Vagina (tissue), 2 donors: ENCODE data around the gene WDR20. TPM values are rescaled to one million over a fixed set of nuclear protein-coding genes. Genes with fewer than 3 reads are reported as not detected.

Experiments
- DNase-seq, 2 donors: peaks; one replicate each; pipeline ENCODE4 v3.0.0-alpha.2; 2017; ENCODE audit errors: extremely low spot score in 2 of 2
- H3K27ac ChIP-seq: fragments of 200-600 bp; sonication (generic); one replicate; pipeline ENCODE4 v1.5.1; 2019
- H3K27me3 ChIP-seq: fragments of 200-600 bp; sonication (generic); one replicate; pipeline ENCODE4 v1.5.1; 2019
- H3K36me3 ChIP-seq, 2 donors: fragments of 200-600 bp; sonication (generic); one replicate each; pipeline ENCODE4 v1.5.1; 2017 to 2019
- H3K4me1 ChIP-seq: fragments of 200-600 bp; sonication (generic); one replicate; pipeline ENCODE4 v1.5.1; 2019
- H3K4me3 ChIP-seq, 2 donors: fragments of 200-600 bp; sonication (generic); 1 replicate in 1 of 2; 2 replicates in 1 of 2; pipeline ENCODE4 v1.5.1; 2016 to 2019
- H3K9me3 ChIP-seq: fragments of 200-600 bp; sonication (generic); one replicate; pipeline ENCODE4 v1.5.1; 2019
- POLR2A ChIP-seq, 2 donors: fragments of 450-650 bp; IDR thresholded peaks; one replicate each; pipeline ENCODE4 v1.6.1; 2017; ENCODE audit warnings: antibody characterized with exemption in 2 of 2, mild to moderate bottlenecking in 2 of 2, moderate library complexity in 2 of 2
- POLR2AphosphoS5 ChIP-seq, 2 donors: sonication (generic); formaldehyde crosslinking; IDR thresholded peaks; one replicate each; pipeline ENCODE4 v1.9.0; 2017; ENCODE audit warnings: antibody characterized with exemption in 2 of 2, mild to moderate bottlenecking in 2 of 2, low read depth in 1 of 2; ENCODE audit not compliant: insufficient read depth in 1 of 2
- intact Hi-C: fragments of 100-400 bp; cut with DNase I; formaldehyde crosslinking; loops from one replicate; pipeline ENCODE4 v1.15.1; 2023
- total RNA-seq: library from RNA; depleted of rRNA; stranded (reverse); fragments of >200 nt; gene quantifications from one replicate; pipeline ENCODE4 v1.2.3, GENCODE V29; 2016
- TF ChIP-seq, protein P1 (sequence below), 3 experiments: fragments of 450-650 bp in 2 of 3; fragments of 200-600 bp in 1 of 3; sonication (generic) in 1 of 3; IDR thresholded peaks; one replicate each; pipeline ENCODE4 v1.5.1; 2017 to 2019; ENCODE audit warnings: antibody characterized with exemption in 3 of 3, mild to moderate bottlenecking in 2 of 3, moderate library complexity in 2 of 3

The WDR20 gene
- total RNA-seq, 1 donor from 2014 or later: 24.8 TPM

DNA sequence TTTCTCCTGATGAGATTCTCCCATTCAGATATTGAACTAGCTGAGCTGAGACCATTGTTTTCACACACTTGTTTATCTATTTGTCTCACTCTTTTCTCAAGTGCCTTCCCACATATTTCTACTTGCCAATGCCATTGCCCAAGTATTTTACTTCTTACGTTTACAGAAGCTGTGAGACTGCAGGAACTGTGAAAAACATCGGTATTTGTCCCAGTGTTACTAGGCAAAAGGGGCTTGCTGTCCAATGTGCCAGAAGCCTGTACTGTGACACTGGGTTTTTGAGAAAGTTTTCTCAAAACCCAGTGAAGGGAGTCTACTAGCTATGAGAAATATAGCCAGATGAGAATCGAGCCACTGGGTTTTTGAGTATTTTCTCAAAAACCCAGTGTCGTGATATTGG lies 37.5 kb downstream of the WDR20 start:
- Histone ChIP-seq H3K27ac (no peak overlapping the region), H3K27me3 (no peaks in the 10 kb centered on the region), H3K36me3 (no peaks in the 10 kb centered on the region), H3K4me1 (peaks cover 30% of the 10 kb centered on the region), H3K9me3 (no peaks in the 10 kb centered on the region), H3K4me3 (no peak overlapping the region)
- intact Hi-C loops: no loop called here
- TF ChIP-seq, protein P1, sequence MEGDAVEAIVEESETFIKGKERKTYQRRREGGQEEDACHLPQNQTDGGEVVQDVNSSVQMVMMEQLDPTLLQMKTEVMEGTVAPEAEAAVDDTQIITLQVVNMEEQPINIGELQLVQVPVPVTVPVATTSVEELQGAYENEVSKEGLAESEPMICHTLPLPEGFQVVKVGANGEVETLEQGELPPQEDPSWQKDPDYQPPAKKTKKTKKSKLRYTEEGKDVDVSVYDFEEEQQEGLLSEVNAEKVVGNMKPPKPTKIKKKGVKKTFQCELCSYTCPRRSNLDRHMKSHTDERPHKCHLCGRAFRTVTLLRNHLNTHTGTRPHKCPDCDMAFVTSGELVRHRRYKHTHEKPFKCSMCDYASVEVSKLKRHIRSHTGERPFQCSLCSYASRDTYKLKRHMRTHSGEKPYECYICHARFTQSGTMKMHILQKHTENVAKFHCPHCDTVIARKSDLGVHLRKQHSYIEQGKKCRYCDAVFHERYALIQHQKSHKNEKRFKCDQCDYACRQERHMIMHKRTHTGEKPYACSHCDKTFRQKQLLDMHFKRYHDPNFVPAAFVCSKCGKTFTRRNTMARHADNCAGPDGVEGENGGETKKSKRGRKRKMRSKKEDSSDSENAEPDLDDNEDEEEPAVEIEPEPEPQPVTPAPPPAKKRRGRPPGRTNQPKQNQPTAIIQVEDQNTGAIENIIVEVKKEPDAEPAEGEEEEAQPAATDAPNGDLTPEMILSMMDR (IDR thresholded peaks at IDR 0.05): no peak
- DNase-seq: no peak

DNA sequence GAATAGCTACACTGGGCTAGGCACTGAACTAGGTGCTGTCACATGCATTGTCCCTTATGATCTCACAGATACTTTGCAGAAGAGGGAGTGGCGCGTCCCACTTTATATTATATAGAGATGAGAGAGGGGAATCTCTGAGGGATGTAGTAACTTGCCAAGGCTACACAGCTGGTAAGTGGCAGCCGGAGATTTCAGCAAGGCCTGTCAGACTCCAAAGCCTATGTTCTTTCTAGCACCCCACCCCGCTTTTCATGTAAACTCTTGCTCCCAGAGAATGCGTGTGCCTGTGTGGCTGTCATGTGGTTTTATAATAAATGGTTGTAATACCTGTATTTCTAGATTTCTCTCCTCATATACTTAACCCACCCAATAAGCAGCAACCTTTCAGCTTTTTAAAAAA lies 39.1 kb downstream of the WDR20 start:
- peaks cover 43% of the 10 kb centered on the region for H3K4me1 ChIP-seq
- DNase-seq: no peak
- H3K36me3 ChIP-seq: no peaks in the 10 kb centered on the region
- H3K9me3 ChIP-seq: no peaks in the 10 kb centered on the region
- intact Hi-C loops: no loop called here
- H3K27me3 ChIP-seq: no peaks in the 10 kb centered on the region
- no peak overlapping the region for H3K27ac ChIP-seq
- H3K4me3 ChIP-seq: no peak overlapping the region
- TF ChIP-seq POLR2AphosphoS5 (IDR thresholded peaks at IDR 0.05; ENCODE audit: insufficient read depth in 1 of 2, low read depth in 1 of 2) (no peak), POLR2A (IDR thresholded peaks at IDR 0.05) (no peak)
- TF ChIP-seq, protein P1 (IDR thresholded peaks at IDR 0.05): no peak

DNA sequence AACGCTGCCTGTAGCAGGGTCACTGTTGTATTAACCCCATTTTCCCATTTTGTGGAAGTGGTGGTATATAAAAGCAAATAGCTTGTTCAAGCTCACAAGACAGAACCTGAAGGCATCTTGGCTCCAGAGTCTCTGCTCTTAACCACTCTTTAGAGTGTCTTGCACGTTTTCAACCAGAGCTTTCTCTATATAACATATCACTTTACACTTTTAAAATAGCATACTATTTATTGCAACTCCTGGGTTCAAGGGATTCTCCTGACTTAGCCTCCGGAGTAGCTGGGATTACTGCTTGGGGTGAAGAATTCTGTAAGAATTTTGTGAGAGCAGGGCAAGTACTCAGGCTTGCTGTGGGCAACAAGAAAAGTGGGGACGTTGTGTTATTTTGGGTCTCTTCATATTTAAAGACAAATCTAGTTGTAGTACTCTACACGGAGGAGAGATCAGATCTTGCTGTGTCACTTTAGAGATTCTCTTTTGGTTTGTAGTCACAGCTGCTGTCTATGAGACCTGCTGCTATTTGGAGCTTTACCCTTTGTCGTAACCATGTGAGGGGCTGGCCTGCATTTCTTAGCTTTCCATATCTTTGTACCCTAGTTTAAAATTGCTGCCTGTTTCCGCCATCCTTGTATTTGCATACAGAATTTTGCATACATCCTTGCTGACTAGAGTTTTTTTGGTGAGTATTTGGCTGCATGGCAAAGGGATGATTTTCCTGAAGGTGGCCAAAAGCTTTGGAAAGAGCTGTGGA lies 40.7 kb downstream of the WDR20 start:
- intact Hi-C loops: no loop called here

DNA sequence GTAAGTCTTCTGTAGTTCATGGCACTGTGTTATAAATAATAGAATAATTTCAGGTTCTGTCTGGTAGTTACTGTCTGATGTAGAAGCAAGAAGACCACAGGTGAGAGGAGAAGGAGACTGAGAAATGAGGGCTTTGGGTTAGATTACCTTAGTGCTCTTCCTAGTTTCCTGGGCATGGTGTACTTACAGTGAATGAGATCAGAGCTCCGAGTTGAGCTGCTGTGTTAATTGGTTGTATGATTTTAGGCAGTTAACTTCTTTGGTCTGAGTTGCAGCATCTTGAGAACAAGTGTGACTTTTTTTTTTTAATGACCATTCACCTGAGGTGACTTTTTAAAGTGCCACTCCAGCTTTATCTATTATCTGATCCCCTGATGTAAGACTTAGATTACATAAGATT lies 41.5 kb downstream of the WDR20 start:
- H3K4me1 ChIP-seq: peaks cover 51% of the 10 kb centered on the region
- TF ChIP-seq, protein P1 (IDR thresholded peaks at IDR 0.05): no peak
- TF ChIP-seq POLR2AphosphoS5 (IDR thresholded peaks at IDR 0.05; ENCODE audit: insufficient read depth in 1 of 2, low read depth in 1 of 2) (no peak), POLR2A (IDR thresholded peaks at IDR 0.05) (no peak)
- no peak for DNase-seq
- H3K36me3 ChIP-seq: no peaks in the 10 kb centered on the region
- no peaks in the 10 kb centered on the region for H3K27me3 ChIP-seq
- no peak overlapping the region for H3K27ac ChIP-seq
- H3K4me3 ChIP-seq: no peak overlapping the region
- H3K9me3 ChIP-seq: no peaks in the 10 kb centered on the region
- intact Hi-C loops: no loop called here

More for the DNA sequence above, 40.7 kb downstream of the WDR20 start:
- H3K27ac ChIP-seq: no peak overlapping the region
- no peak for DNase-seq
- no peak overlapping the region for H3K4me3 ChIP-seq
- peaks cover 44% of the 10 kb centered on the region for H3K4me1 ChIP-seq
- H3K27me3 ChIP-seq: no peaks in the 10 kb centered on the region
- H3K36me3 ChIP-seq: no peaks in the 10 kb centered on the region
- no peaks in the 10 kb centered on the region for H3K9me3 ChIP-seq
- TF ChIP-seq POLR2AphosphoS5 (IDR thresholded peaks at IDR 0.05; ENCODE audit: insufficient read depth in 1 of 2, low read depth in 1 of 2) (no peak), POLR2A (IDR thresholded peaks at IDR 0.05) (no peak)
- TF ChIP-seq, protein P1 (IDR thresholded peaks at IDR 0.05): no peak

DNA sequence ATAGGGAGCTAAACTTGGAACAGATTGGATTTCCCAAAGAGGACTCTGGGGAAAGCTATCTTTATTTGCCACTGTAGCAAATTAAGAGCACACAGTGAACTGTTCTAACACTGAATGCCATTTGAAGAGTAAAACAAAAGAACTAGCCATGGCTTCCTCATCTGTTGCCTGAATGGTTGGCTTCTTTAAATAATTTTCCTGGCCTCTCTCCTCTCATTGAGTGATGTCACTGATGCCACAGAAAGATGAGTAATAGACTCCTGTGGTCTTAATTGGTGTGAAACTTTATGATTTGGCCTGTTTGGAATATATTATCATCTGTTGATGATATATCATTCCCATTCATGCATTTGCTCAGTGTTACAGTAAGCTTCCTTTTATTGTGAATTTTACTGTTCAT lies 42.5 kb downstream of the WDR20 start:
- peaks cover 61% of the 10 kb centered on the region for H3K4me1 ChIP-seq
- intact Hi-C loops: no loop called here
- H3K36me3 ChIP-seq: no peaks in the 10 kb centered on the region
- H3K27ac ChIP-seq: no peak overlapping the region
- DNase-seq: no peak
- TF ChIP-seq POLR2A (IDR thresholded peaks at IDR 0.05) (no peak), POLR2AphosphoS5 (IDR thresholded peaks at IDR 0.05; ENCODE audit: insufficient read depth in 1 of 2, low read depth in 1 of 2) (no peak)
- TF ChIP-seq, protein P1 (IDR thresholded peaks at IDR 0.05): no peak
- H3K27me3 ChIP-seq: no peaks in the 10 kb centered on the region
- H3K9me3 ChIP-seq: no peaks in the 10 kb centered on the region
- no peak overlapping the region for H3K4me3 ChIP-seq
